Kidney (tissue), 14 donors: ENCODE data around the gene PNKP. TPM values are rescaled to one million over a fixed set of nuclear protein-coding genes. Genes with fewer than 3 reads are reported as not detected.
A peak's percentile ranks its signal among the peaks of the same experiment; 100 is the strongest.

ENCODE experiments used
- DNase-seq, 5 donors: peaks; one replicate each; pipeline ENCODE4 v3.0.0-alpha.2; 2013 to 2020
- FAIRE-seq: peaks from 2 replicates; lab custom pipeline; 2012; peaks lifted over from hg19 to GRCh38; lab: Jason Lieb, UNC
- H3K27ac ChIP-seq, 2 donors: one replicate each; pipeline ENCODE4 v1.7.0; 2013; ENCODE audit warnings: low read depth in 2 of 2, low read length in 2 of 2, inconsistent platforms in 1 of 2
- H3K27me3 ChIP-seq: one replicate; pipeline ENCODE4 v1.7.1; 2013; ENCODE audit warnings: low read length, inconsistent platforms; ENCODE audit not compliant: control insufficient read depth, insufficient read depth
- H3K36me3 ChIP-seq, 3 donors: one replicate each; pipeline versions ENCODE4 v1.7.0 to v1.7.1; 2013; ENCODE audit warnings: low read length in 3 of 3, control low read depth in 1 of 3, inconsistent platforms in 1 of 3; ENCODE audit not compliant: insufficient read depth in 3 of 3, control insufficient read depth in 2 of 3
- H3K4me1 ChIP-seq, 3 donors: one replicate each; pipeline versions ENCODE4 v1.7.0 to v1.7.1; 2013; ENCODE audit warnings: low read length in 3 of 3, inconsistent platforms in 1 of 3, low read depth in 1 of 3; ENCODE audit not compliant: control insufficient read depth in 2 of 3, insufficient read depth in 2 of 3
- H3K4me3 ChIP-seq, 3 donors: one replicate each; pipeline versions ENCODE4 v1.7.0 to v1.8.1; 2013; ENCODE audit warnings: low read length in 3 of 3, control low read depth in 1 of 3, inconsistent platforms in 1 of 3
- H3K9ac ChIP-seq, 3 donors: one replicate each; pipeline versions ENCODE4 v1.7.0 to v1.7.1; 2013; ENCODE audit warnings: low read length in 3 of 3, control low read depth in 1 of 3, inconsistent platforms in 1 of 3
- H3K9me3 ChIP-seq, 3 donors: one replicate each; pipeline versions ENCODE4 v1.7.0 to v1.7.1; 2013; ENCODE audit warnings: low read length in 3 of 3, control low read depth in 1 of 3, inconsistent platforms in 1 of 3; ENCODE audit not compliant: control insufficient read depth in 2 of 3, insufficient read depth in 1 of 3
- intact Hi-C: fragments of 100-400 bp; cut with DNase I; formaldehyde crosslinking; loops from one replicate; pipeline ENCODE4 v1.11.1; 2022
- polyA plus RNA-seq: library from polyadenylated mRNA; stranded (reverse); fragments of 350-450 nt; fragmentation: Illumina TruSeq; extraction: RNeasy Lipid Tissue Mini Kit (QIAGEN cat#74804); gene quantifications from one replicate; pipeline ENCODE4 v1.2.3, GENCODE V29; 2014; ENCODE audit warnings: low read depth, low replicate concordance; ENCODE audit not compliant: insufficient read depth
- total RNA-seq: library from RNA; stranded (reverse); fragmentation: NEBNext Ultra II Directional; extraction: Animal tissue kit (Norgen Biotek cat#: 25700); gene quantifications from one replicate; pipeline ENCODE4 v1.2.1, GENCODE V29; 2021
- TF ChIP-seq, protein P1 (sequence below): IDR thresholded peaks from 3 replicates; pipeline ENCODE4 v1.5.1; 2012; ENCODE audit warnings: mild to moderate bottlenecking, moderate library complexity, borderline replicate concordance; ENCODE audit not compliant: insufficient read depth; ENCODE audit errors: extremely low read depth
- donor health status: control.
- donor health status: control.
- donor health status: control.
- donor health status: control.
- donor health status: control.
- donor health status: DM: yes; HTN: yes; CAD: no.
- donor health status: Normal renal cell carcinoma (clear cell type).

Gene PNKP
- total and polyA plus RNA-seq, 2 donors from 2014 or later, result 45.5 to 101 TPM

DNA sequence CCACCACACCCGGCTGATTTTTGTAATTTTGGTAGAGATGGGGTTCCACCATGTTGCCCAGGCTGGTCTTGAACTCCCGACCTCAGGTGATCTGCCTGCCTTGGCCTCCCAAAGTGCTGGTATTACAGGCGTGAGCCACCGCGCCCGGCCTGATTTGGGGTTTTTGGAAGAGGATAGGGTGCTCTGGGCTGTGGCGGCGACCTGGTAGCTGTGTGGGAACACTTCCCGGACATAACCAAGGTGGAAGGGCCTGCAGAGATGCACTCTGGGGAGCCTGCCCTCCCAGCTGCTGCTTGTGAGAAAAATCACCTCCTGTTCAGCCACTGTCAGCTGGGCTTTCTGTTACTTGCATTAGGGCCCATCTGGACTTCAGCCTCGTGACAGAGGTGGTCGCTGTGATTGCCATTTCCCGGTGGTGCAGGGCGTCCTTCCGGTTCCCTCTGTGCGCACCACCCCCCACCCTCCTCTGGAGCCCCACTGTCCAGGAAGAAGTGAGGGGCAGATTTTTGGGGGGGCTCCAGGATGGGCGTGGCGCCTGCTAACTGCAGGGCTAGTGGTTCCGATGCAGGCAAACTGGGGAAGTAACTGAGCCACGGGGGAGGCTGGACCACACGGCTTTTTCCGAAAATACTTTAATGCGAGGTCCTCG, 21.8 kb upstream of the PNKP start:
- Histone ChIP-seq H3K27me3 (no peaks in the 10 kb centered on the region), H3K9me3 (no peaks in the 10 kb centered on the region), H3K27ac (no peak overlapping the region), H3K4me1 (peaks cover 0 to 5% (median 0%) of the 10 kb centered on the region in 3 donors), H3K4me3 (no peak overlapping the region), H3K9ac (no peak overlapping the region), H3K36me3 (peaks cover 0 to 9% (median 3%) of the 10 kb centered on the region in 3 donors)
- DNase-seq, result peak in 1 of 5 donors; percentile 70
- FAIRE-seq, result no peak
- TF ChIP-seq, protein P1, sequence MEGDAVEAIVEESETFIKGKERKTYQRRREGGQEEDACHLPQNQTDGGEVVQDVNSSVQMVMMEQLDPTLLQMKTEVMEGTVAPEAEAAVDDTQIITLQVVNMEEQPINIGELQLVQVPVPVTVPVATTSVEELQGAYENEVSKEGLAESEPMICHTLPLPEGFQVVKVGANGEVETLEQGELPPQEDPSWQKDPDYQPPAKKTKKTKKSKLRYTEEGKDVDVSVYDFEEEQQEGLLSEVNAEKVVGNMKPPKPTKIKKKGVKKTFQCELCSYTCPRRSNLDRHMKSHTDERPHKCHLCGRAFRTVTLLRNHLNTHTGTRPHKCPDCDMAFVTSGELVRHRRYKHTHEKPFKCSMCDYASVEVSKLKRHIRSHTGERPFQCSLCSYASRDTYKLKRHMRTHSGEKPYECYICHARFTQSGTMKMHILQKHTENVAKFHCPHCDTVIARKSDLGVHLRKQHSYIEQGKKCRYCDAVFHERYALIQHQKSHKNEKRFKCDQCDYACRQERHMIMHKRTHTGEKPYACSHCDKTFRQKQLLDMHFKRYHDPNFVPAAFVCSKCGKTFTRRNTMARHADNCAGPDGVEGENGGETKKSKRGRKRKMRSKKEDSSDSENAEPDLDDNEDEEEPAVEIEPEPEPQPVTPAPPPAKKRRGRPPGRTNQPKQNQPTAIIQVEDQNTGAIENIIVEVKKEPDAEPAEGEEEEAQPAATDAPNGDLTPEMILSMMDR, result no peak
- intact Hi-C loops, result no loop called here

DNA sequence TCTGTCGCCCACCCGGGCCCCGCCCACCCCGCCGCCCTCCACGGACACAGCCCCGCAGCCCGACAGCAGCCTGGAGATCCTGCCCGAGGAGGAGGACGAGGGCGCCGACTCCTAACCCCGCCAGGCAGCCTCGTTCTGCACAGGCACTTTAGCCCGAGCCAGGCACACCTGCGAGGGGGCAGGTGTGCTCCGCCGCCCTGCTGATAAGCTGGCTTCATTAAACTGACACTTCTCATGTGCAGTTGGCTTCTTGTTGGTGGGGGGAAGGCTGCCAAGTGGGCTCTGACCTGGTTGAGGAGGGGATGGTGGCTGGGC, 21.1 kb upstream of the PNKP start:
- H3K27me3 ChIP-seq, result no peaks in the 10 kb centered on the region
- no peak overlapping the region for H3K9ac ChIP-seq
- no peaks in the 10 kb centered on the region for H3K9me3 ChIP-seq
- DNase-seq (no peak), FAIRE-seq (no peak)
- intact Hi-C loops, result no loop called here
- no peak overlapping the region for H3K27ac ChIP-seq
- TF ChIP-seq, protein P1, result no peak
- H3K4me3 ChIP-seq, result no peak overlapping the region
- peaks cover 0 to 5% (median 0%) of the 10 kb centered on the region in 3 donors for H3K4me1 ChIP-seq
- peaks cover 0 to 16% (median 8%) of the 10 kb centered on the region in 3 donors for H3K36me3 ChIP-seq

DNA sequence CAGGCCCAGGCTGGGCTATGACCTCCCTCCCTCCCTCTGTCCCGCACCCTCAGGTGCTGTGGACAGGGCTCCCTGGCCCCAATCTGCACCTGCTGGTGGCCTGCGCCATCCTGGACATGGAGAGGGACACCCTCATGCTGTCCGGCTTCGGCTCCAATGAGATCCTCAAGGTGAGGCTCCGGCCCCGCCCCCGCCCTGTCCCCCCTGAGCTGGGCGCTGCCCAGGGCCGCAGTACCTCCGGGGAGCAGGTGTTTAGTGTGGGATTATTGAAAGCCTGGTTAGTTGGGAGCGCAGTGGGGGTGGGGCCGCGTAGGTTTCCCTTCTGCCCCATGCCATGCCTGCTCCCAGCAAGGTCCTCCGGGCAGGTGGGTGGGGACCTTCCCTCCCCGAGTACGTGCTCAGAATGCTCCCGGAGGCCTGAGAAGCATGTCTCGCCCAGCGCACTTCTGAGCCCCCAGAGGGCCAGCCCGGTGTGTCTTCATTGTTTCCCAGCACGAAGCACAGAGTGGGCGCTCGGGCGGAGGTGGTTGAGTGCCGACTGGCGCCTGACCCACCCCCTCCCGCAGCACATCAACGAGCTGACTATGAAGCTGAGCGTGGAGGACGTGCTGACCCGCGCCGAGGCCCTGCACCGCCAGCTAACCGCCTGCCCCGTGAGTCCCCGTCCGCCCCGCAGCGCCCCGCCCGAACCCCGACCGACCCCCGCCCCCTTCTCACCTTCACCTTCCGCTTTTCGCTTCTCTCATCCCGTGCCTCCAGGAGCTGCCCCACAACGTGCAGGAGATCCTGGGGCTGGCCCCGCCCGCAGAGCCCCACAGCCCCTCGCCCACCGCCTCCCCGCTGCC, 20.5 kb upstream of the PNKP start:
- Histone ChIP-seq H3K27me3 (no peaks in the 10 kb centered on the region), H3K4me3 (no peak overlapping the region), H3K4me1 (peaks cover 0 to 5% (median 0%) of the 10 kb centered on the region in 3 donors), H3K36me3 (peaks cover 4 to 22% (median 14%) of the 10 kb centered on the region in 3 donors), H3K9ac (no peak overlapping the region), H3K27ac (no peak overlapping the region), H3K9me3 (peaks cover 0 to 4% (median 0%) of the 10 kb centered on the region in 3 donors)
- intact Hi-C loops, result no loop called here
- DNase-seq (peak in 2 of 5 donors; percentile 32 to 61), FAIRE-seq (no peak)
- TF ChIP-seq, protein P1, result no peak
